ENCODE data around the gene PDE3A.

PDE3A gene

DNA sequence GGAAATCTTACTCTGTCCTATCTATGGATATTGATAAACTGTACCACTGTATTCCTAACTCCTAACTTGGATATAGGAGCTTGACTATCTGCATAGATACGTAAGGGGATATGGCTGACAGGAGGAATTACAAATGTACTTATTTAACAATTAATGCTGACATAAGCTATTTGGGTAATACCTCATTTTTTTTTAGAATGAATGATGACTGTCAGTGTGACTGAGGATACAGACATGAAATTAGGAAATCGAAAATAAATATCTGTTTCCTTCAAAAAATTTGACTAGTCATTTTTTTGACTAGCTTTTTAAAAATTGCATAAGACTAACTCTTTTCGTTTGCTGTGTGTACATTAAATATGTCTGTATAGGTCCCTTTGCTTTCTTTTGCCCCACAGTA, 74.9 kb downstream of the PDE3A start:
- TF ChIP-seq, protein P1, sequence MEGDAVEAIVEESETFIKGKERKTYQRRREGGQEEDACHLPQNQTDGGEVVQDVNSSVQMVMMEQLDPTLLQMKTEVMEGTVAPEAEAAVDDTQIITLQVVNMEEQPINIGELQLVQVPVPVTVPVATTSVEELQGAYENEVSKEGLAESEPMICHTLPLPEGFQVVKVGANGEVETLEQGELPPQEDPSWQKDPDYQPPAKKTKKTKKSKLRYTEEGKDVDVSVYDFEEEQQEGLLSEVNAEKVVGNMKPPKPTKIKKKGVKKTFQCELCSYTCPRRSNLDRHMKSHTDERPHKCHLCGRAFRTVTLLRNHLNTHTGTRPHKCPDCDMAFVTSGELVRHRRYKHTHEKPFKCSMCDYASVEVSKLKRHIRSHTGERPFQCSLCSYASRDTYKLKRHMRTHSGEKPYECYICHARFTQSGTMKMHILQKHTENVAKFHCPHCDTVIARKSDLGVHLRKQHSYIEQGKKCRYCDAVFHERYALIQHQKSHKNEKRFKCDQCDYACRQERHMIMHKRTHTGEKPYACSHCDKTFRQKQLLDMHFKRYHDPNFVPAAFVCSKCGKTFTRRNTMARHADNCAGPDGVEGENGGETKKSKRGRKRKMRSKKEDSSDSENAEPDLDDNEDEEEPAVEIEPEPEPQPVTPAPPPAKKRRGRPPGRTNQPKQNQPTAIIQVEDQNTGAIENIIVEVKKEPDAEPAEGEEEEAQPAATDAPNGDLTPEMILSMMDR (IDR thresholded peaks at IDR 0.05; ENCODE audit: low read length, missing control alignments) = no peak

GRCh38 chr12:20443792-20444191, 75.5 kb downstream of the PDE3A start:
- TF ChIP-seq, protein P1 (IDR thresholded peaks at IDR 0.05; ENCODE audit: low read length, missing control alignments) = no peak
- no peak overlapping the region for H3K4me3 ChIP-seq (replicated peaks; ENCODE audit: low read depth, low read length)
- DNase-seq (ENCODE audit: low read depth) = no peak

More for the DNA sequence above, 74.9 kb downstream of the PDE3A start:
- H3K4me3 ChIP-seq (replicated peaks; ENCODE audit: low read depth, low read length) = no peak overlapping the region
- DNase-seq (ENCODE audit: low read depth) = no peak

GRCh38 chr12:20444595-20445170, 76.3 kb downstream of the PDE3A start:
- TF ChIP-seq, protein P1 (IDR thresholded peaks at IDR 0.05; ENCODE audit: low read length, missing control alignments) = no peak
- no peak overlapping the region for H3K4me3 ChIP-seq (replicated peaks; ENCODE audit: low read depth, low read length)
- no peak for DNase-seq (ENCODE audit: low read depth)

DNA sequence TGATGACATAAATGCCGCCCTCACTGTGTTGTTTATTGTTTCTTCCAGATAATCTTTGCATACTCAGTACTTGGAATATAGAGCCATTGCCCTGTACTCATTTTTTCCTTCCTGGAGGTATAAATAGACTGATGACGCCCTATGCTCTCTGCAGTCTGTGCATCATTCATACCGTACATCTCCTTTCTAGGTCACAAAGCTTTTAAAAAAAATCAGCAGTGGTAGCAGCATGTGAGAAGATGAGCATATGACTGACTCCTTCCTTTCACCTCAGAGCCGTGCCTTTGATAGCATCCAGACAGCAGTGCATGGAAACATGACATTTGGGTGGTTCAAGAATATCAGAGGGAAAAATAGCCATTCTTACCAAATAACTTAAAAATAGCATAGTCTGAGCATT, 77.3 kb downstream of the PDE3A start:
- H3K4me3 ChIP-seq (replicated peaks; ENCODE audit: low read depth, low read length) = no peak overlapping the region
- TF ChIP-seq, protein P1 (IDR thresholded peaks at IDR 0.05; ENCODE audit: low read length, missing control alignments) = no peak
- peak; percentile 42 for DNase-seq (ENCODE audit: low read depth)

GRCh38 chr12:20446836-20447235, 78.5 kb downstream of the PDE3A start:
- TF ChIP-seq, protein P1 (IDR thresholded peaks at IDR 0.05; ENCODE audit: low read length, missing control alignments) = no peak
- no peak overlapping the region for H3K4me3 ChIP-seq (replicated peaks; ENCODE audit: low read depth, low read length)
- DNase-seq (ENCODE audit: low read depth) = no peak

- no peak for DNase-seq (ENCODE audit: low read depth)
- no peak overlapping the region for H3K4me3 ChIP-seq (replicated peaks; ENCODE audit: low read depth, low read length)
- TF ChIP-seq, protein P1 (IDR thresholded peaks at IDR 0.05; ENCODE audit: low read length, missing control alignments) = no peak
Measured at GRCh38 chr12:20448781-20449180, 80.4 kb downstream of the PDE3A start.

DNA sequence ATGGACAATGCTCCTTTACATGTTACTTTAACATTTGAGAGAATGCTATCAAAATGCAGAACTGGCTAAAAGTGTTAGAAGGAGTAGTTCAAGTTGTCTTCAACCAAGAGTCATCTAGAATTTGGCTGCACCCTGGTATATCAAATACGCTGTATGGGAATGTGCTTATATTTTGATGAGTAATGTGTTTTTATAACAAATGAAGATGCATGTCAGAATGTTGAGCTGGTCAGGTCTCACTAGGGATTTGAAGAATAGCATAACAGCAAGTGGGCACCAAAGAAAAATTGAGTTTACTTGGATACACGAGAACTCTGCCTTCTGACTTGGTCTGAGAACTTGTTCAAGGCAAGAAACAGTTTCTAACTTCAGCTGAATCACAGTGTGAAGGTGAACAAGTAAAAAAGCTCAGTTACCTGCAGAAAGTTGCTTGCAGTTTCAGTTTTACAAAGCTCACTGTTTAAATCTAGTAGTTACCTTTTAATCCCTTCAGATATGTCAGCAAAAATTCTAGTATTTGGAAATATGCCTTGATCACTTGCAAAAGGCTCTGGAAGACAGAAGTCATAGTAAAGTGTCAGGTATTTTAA, 82.3 kb downstream of the PDE3A start:
- H3K4me3 ChIP-seq (replicated peaks; ENCODE audit: low read depth, low read length) = no peak overlapping the region
- no peak for DNase-seq (ENCODE audit: low read depth)
- TF ChIP-seq, protein P1 (IDR thresholded peaks at IDR 0.05; ENCODE audit: low read length, missing control alignments) = no peak

Measured in fibroblast of pulmonary artery (primary cell).